ENCODE results near the gene CIT.

CIT gene

DNA sequence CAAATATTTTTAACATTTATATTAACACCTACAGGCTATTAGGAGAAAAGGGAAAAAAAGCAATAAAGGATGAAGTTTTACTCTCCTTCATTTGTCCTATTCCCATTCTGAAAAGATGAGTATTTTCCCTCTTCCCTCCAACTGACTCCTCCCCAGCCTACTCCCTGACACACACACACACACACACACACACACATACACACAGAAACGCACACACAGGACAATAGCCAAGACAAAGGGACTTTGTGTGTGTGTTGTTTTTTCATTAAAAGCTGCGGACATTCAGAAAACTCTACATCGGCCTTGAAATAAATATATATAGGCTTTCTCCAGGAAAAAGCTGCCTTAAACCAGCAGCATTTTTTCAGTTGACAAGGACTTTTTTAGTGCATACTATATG, 134.4 kb downstream of the CIT start (continued):
- no peak for TF ChIP-seq ZNF518A (tag by site-specific recombination; conservative IDR thresholded peaks at IDR 0.05; ENCODE audit: low read depth)
- TF ChIP-seq ZBTB17 (tag by site-specific recombination; IDR thresholded peaks at IDR 0.05): no peak
- no peak for TF ChIP-seq ZNF248 (tag by site-specific recombination; IDR thresholded peaks at IDR 0.05)
- no peak for TF ChIP-seq ZNF398 (tag by site-specific recombination; IDR thresholded peaks at IDR 0.05)
- no peak for TF ChIP-seq TRIM28 (IDR thresholded peaks at IDR 0.05; ENCODE audit: borderline replicate concordance, low read length)
- TF ChIP-seq ZEB2 (tag by site-specific recombination; IDR thresholded peaks at IDR 0.05): no peak
- no peak for TF ChIP-seq ZNF660 (tag by site-specific recombination; IDR thresholded peaks at IDR 0.05)
- TF ChIP-seq ZNF701 (tag by site-specific recombination; IDR thresholded peaks at IDR 0.05): no peak
- TF ChIP-seq, protein P1, sequence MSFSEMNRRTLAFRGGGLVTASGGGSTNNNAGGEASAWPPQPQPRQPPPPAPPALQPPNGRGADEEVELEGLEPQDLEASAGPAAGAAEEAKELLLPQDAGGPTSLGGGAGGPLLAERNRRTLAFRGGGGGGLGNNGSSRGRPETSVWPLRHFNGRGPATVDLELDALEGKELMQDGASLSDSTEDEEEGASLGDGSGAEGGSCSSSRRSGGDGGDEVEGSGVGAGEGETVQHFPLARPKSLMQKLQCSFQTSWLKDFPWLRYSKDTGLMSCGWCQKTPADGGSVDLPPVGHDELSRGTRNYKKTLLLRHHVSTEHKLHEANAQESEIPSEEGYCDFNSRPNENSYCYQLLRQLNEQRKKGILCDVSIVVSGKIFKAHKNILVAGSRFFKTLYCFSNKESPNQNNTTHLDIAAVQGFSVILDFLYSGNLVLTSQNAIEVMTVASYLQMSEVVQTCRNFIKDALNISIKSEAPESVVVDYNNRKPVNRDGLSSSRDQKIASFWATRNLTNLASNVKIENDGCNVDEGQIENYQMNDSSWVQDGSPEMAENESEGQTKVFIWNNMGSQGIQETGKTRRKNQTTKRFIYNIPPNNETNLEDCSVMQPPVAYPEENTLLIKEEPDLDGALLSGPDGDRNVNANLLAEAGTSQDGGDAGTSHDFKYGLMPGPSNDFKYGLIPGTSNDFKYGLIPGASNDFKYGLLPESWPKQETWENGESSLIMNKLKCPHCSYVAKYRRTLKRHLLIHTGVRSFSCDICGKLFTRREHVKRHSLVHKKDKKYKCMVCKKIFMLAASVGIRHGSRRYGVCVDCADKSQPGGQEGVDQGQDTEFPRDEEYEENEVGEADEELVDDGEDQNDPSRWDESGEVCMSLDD (tag by site-specific recombination; IDR thresholded peaks at IDR 0.05): no peak
- TF ChIP-seq ZNF292 (tag by site-specific recombination; IDR thresholded peaks at IDR 0.05; ENCODE audit: borderline replicate concordance, low read depth): no peak

DNA sequence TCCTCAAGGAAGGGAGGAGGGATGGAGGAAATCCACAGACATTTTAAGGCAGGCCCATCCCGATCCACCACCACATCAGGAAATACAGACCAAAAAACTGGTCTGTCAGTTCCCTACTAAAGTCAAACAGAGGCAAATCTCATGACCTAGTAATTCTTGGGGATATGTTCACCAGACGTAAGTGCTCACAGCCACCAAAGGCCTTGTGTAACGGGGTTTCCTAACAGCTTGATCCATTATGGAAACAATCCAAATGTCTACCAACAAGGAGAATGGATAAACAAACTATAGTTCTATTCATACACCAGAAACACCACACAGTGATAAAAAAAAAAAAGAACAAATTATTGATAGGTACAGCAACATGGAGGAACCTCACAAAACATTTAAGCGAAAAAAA, 136.3 kb downstream of the CIT start:
- ChIA-PET CTCF (interaction anchor here (0.7 to 1.0 kb wide), 2 partner anchors 39 to 55 kb away, joined by 3 read pairs; no protein-coding TSS in a partner anchor), POLR2A (no interaction called here)
- H3K36me3 ChIP-seq (ENCODE audit: control insufficient read depth in 2 of 2, insufficient read depth in 1 of 2, low read length in 2 of 2): peaks cover 32 to 37% of the 10 kb centered on the region in 2 experiments
- no peaks in the 10 kb centered on the region for H3K4me1 ChIP-seq (ENCODE audit: control insufficient read depth, insufficient read depth, low read length)
- H3K9me3 ChIP-seq (ENCODE audit: control insufficient read depth, insufficient read depth, low read depth, low read length): no peaks in the 10 kb centered on the region
- H3K27ac ChIP-seq (ENCODE audit: extremely low read depth, low read depth, low read length): no peak overlapping the region
- H3K4me3 ChIP-seq (ENCODE audit: low read depth, low read length): no peak overlapping the region
- TF ChIP-seq GLIS2 (tag by site-specific recombination; IDR thresholded peaks at IDR 0.05) (no peak), ZNF518A (tag by site-specific recombination; conservative IDR thresholded peaks at IDR 0.05; ENCODE audit: low read depth) (no peak), ZNF362 (tag by site-specific recombination; IDR thresholded peaks at IDR 0.05) (no peak), ZNF23 (tag by site-specific recombination; IDR thresholded peaks at IDR 0.05; ENCODE audit: borderline replicate concordance) (no peak), SALL2 (tag by site-specific recombination; IDR thresholded peaks at IDR 0.05; ENCODE audit: borderline replicate concordance) (no peak), MEIS1 (CRISPR knock-in tag; IDR thresholded peaks at IDR 0.05; ENCODE audit: borderline replicate concordance) (no peak), SP7 (tag by site-specific recombination; IDR thresholded peaks at IDR 0.05) (no peak), ZNF791 (tag by site-specific recombination; IDR thresholded peaks at IDR 0.05) (no peak), KLF9 (tag by site-specific recombination; IDR thresholded peaks at IDR 0.05; ENCODE audit: low read depth) (no peak), ZNF214 (tag by site-specific recombination; IDR thresholded peaks at IDR 0.05; ENCODE audit: borderline replicate concordance) (no peak), ZNF549 (tag by site-specific recombination; IDR thresholded peaks at IDR 0.05) (no peak), ZNF747 (tag by site-specific recombination; IDR thresholded peaks at IDR 0.05) (no peak)
